GM12864 (cell line): Measurements from ENCODE around the gene HADHA.

Source experiments
- DNase-seq: peaks from one replicate; pipeline ENCODE4 v3.0.0-alpha.2; 2011; ENCODE audit warnings: low read depth
- H3K4me3 ChIP-seq: 2 replicates; pipeline ENCODE4 v1.5.1; 2011; ENCODE audit warnings: mild to moderate bottlenecking, low read depth, low read length, control low read depth
- TF ChIP-seq, protein P1 (sequence below): IDR thresholded peaks from 2 replicates; pipeline ENCODE4 v1.5.1; 2011; ENCODE audit warnings: low read depth, mild to moderate bottlenecking, moderate library complexity, low read length, control low read depth, inconsistent platforms; ENCODE audit errors: missing control alignments

HADHA gene

DNA sequence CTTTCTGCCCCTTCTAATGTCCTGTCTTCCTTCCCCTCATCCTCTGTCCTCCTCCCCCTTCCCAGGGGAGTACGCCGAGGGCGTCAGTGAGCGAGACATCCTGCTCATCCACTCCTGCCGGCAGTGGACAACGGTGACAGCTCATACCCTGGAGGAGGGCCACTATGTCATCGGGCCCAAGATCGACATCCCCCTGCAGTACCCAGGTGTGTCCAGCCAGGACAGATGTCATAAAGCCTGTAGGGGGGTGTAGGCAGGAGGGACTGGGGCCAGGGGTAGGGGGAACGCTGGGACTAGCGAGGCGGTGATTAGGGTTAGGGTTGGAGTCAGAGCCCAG, 68.2 kb downstream of the HADHA start:
- DNase-seq = no peak
- TF ChIP-seq, protein P1, sequence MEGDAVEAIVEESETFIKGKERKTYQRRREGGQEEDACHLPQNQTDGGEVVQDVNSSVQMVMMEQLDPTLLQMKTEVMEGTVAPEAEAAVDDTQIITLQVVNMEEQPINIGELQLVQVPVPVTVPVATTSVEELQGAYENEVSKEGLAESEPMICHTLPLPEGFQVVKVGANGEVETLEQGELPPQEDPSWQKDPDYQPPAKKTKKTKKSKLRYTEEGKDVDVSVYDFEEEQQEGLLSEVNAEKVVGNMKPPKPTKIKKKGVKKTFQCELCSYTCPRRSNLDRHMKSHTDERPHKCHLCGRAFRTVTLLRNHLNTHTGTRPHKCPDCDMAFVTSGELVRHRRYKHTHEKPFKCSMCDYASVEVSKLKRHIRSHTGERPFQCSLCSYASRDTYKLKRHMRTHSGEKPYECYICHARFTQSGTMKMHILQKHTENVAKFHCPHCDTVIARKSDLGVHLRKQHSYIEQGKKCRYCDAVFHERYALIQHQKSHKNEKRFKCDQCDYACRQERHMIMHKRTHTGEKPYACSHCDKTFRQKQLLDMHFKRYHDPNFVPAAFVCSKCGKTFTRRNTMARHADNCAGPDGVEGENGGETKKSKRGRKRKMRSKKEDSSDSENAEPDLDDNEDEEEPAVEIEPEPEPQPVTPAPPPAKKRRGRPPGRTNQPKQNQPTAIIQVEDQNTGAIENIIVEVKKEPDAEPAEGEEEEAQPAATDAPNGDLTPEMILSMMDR = no peak
- H3K4me3 ChIP-seq = no peak overlapping the region

DNA sequence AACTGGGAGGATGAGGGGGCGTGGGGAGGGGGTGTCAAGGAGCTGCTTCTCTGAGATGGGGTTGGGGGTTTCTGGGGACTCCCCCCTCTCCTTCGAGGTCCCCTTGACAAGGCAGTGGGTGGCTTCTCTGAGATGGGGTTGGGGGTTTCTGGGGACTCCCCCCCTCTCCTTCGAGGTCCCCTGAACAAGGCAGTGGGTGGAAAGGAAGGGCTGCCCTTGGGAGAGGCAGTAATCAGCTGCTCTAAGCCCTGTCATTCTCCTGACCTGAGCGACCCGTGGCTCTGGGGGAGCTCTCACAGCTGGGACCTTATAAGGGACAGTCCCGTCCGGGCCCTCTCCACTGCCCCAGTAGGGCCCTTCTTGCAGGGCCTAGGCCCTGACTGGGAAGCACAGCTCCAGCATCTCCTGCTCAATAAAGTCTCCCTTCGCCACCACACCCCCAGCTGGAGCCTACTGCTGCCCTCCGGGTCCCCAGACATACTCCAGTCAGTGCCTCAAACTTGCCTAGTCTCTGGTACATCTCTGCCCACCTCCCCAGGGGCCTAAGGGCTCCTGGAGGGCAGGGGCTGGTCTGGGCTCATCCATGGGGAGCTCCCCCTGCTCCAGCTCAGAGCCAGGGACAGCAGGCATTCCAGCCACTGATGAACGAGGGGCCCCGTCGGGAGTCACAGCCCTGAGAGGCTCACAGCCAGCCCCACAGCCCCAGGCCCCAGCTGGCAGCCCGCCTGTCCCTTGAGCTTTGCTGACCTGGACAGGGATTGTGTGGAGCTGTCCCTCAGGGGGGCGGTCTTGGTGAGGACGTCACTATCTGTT, 68.8 kb downstream of the HADHA start:
- TF ChIP-seq, protein P1 = no peak
- DNase-seq = no peak
- no peak overlapping the region for H3K4me3 ChIP-seq

DNA sequence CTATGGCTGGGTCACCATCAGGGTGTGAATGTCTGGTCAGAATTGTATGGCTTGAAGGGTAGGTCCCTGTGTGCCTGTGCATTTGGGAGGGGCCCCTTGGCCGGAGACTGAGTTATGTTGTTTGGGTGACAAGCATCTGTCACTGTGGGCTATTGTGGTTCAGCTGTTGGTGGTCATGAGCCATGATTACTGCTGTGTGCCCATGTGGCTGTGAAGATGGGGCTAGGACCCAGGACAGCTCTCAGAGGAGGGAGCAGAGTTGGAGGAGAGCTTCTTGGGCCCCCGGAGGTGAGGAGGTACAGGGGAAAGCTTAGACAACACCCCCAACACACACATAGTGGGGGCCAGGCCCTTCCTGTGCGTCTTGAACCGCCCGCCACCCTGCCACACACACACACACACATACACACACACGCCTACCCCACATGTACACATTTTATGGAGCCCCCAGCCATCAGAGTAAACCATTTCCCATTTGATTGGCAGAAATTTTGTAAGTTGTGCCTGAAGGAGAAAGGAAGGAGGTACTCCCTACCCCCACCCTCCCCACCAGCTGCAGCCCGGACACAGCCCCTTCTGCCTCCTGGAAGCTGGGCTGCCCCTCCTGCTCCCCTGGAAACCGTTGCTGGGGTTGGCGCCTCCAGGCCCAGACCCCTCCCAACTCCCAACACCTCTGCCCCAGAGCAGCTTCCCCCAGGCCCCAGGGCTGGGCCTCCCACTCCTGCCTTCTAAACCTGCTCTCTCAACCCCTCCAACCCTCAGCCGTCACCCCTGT, 69.6 kb downstream of the HADHA start:
- DNase-seq = no peak
- TF ChIP-seq, protein P1 = no peak
- no peak overlapping the region for H3K4me3 ChIP-seq

DNA sequence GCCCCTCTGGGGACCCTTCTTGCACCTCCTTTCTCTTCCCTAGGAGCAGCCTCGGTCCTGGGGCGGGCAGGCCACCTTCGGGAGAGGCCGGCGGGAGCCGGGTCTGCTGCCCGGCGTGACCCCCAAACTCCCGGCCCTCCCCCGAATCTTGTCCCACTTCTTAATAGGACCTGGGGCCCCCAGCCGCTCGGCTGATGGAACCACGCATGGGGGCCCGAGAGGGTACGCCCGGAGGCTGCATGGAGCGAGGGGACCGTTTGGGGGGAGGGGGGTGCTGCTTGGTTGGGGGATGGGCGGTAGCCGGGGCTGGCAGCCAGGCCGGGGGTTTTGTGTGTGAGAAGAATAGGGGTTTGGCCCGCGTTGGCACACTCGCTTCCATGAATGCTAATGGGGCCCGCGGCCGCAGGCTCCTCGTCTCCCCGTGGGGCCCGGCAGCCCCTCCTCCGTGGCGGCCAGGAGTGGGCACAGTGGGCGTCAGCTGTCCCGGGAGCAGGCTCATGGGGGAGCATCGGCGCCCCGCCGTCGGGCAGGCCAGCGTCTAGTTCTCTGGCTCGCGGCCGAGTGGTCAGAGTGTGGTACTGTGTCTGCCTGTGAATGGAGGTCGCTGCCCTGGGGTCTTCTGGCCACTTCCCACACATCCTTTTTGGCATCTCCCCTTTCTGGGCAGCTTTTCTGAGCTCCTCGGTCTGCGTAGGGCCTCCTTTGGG, 70.5 kb downstream of the HADHA start:
- no peak for DNase-seq
- H3K4me3 ChIP-seq = no peak overlapping the region

DNA sequence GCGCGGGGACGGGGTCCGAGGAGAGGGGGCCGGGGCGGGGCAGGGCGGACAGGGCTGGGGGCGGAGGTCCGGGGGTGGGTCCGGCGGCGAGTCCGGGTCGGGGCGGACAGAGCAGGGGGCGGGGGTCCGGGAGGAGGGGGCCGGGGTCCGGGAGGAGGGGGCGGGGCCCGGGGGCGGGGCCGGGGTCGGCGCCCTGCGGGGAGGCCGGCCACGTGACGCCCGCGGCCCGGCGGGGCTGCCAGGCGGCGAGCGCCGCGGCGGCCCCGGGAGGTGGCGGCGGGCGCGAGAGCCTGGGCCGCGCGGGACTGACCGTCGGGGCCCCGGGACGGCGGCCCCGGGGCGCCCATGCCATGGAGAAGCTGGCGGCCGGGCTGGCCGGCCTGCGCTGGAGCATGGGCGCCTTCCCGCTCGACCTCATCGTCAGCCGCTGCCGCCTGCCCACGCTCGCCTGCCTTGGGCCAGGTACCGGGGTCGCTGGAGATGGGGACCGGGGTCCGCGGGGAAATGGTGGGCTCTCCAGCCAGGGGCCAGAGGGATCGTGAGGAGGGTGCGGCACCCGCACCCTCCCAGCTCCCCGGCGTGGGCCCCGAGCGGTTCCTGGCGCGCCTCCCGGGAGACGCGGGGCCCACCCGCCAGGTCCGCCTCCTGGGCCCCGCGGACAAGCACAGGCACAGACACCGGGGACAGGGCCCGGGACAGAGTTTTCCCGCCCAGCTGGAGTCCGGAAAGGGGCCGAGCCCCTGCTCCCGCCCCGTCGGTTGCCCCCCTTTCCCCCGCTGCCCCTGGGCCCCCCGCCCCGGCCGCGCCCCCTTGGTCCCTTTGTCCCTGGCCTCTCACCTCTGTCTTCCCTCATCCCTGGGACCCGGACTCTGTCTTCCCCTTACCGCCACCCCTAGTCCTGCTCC, 71.3 kb downstream of the HADHA start, which contains the start of gene GAREM2:
GAREM2 (plus strand) TSS at position 218 of the 905 bp plus-strand sequence; CDS start at position 351, 133 bp downstream.
- H3K4me3 ChIP-seq = peak within 1 kb of the TSS; percentile 37; the same call in 1 of the 2 replicates
- TF ChIP-seq, protein P1 = no peak
- no peak for DNase-seq

More for the DNA sequence above, 70.5 kb downstream of the HADHA start:
- TF ChIP-seq, protein P1 = no peak

DNA sequence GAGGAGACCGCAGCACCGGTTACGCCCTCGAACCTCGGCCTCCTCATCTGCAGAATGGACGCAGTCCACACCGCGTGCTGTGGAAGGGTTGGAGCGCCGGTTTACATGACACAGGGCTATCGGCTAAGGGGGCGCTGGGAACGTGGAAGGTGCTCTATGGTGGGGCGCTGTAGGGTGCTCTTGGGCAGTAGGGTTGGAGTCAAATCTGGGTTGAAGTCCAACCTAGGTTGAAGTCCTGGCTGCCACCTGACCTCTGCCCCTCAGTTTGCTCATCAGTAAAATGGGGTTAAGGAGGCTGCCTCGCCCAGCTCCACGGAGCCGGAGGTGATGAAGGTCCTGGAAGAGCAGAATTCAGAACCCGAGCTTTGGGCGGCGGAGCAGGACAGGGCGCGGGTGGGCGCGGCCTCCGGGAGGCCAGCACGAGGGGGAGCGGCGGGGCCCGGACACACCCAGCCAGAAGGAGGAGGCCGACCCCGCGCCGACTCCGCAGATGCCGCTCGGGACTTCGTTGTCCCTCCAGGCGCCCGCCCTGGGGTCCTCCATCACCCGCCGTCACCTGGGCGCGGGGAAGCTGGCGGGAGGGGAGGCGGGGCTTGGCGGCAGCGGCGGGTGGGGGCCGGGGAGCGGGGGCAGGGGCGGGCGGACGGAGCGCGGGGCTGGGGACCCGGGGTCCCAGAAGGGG, 72.1 kb downstream of the HADHA start:
- DNase-seq = no peak
- TF ChIP-seq, protein P1 = no peak
- H3K4me3 ChIP-seq = no peak overlapping the region
